Measurements from ENCODE around the gene CPEB1.
"Not testable (repeated sequence)": the region's sequence is repeated elsewhere in the genome, so short reads cannot be mapped to it uniquely, and the experiment has no call there.

DNA sequence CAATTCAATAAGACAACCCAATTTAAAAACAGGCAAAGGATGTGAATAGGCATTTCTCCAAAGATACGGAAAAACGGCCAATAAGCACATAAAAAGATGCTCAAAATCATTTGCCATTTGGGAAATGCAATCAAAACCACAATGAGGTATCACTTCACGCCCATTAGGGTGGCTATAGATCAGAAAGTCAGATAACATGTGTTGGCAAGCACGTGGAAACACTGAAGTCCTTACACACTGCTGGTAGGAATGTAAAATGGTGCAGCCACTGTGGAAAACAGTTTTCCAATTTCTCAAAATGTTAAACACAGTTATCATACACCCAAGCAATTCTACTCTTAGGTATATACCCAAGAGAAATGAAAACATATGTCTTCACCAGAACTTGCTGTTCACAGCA, 146.4 kb downstream of the CPEB1 start:
- TF ChIP-seq POLR2AphosphoS5 (IDR thresholded peaks at IDR 0.05; ENCODE audit: insufficient read depth in 1 of 2, low read depth in 1 of 2), result not testable (repeated sequence)
- TF ChIP-seq, protein P1, sequence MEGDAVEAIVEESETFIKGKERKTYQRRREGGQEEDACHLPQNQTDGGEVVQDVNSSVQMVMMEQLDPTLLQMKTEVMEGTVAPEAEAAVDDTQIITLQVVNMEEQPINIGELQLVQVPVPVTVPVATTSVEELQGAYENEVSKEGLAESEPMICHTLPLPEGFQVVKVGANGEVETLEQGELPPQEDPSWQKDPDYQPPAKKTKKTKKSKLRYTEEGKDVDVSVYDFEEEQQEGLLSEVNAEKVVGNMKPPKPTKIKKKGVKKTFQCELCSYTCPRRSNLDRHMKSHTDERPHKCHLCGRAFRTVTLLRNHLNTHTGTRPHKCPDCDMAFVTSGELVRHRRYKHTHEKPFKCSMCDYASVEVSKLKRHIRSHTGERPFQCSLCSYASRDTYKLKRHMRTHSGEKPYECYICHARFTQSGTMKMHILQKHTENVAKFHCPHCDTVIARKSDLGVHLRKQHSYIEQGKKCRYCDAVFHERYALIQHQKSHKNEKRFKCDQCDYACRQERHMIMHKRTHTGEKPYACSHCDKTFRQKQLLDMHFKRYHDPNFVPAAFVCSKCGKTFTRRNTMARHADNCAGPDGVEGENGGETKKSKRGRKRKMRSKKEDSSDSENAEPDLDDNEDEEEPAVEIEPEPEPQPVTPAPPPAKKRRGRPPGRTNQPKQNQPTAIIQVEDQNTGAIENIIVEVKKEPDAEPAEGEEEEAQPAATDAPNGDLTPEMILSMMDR (IDR thresholded peaks at IDR 0.05), result not testable (repeated sequence)
